K562 (cell line): ENCODE data around the gene STX3. TPM values are rescaled to one million over a fixed set of nuclear protein-coding genes. Genes with fewer than 3 reads are reported as not detected.
A peak's percentile ranks its signal among the peaks of the same experiment; 100 is the strongest.

ENCODE experiments used
- ATAC-seq: fragments of 200-7000 bp; cut with Tn5 transposase; 3 replicates; pipeline ENCODE4 v1.9.1; 2020; ENCODE audit warnings: moderate library complexity
- BruUV-seq: library from RNA; stranded (reverse); fragments of 400-500 nt; replicated peaks from 2 replicates; lab custom pipeline; 2021; lab: Mats Ljungman, UMichigan
- CTCF ChIA-PET: fragments of 300-600 bp; formaldehyde crosslinking; extraction: SDS; loops from one replicate; lab custom pipeline; 2021; ENCODE audit warnings: low intra/inter-chr PET ratio; lab: Yijun Ruan, JAX
- POLR2A ChIA-PET: fragments of 300-600, 350-650 bp; sonication (Branson Sonifier 250); formaldehyde crosslinking; extraction: SDS; loops from one replicate; lab custom pipeline; 2021; ENCODE audit warnings: antibody characterized with exemption, inconsistent platforms; lab: Yijun Ruan, JAX
- DNase-seq, 4 experiments: peaks; one replicate each; pipeline versions ENCODE4 v3.0.0 to v3.0.0-alpha.2; 2011 to 2018; ENCODE audit warnings: low spot score in 3 of 4, mixed read lengths in 3 of 4; ENCODE audit errors: extremely low read depth in 1 of 4
- FAIRE-seq: peaks from 2 replicates; lab custom pipeline; 2011; peaks lifted over from hg19 to GRCh38; lab: Jason Lieb, UNC
- H2AFZ ChIP-seq: 2 replicates; pipeline ENCODE4 v1.6.0; 2011; ENCODE audit warnings: low read depth, low read length, control low read depth, inconsistent platforms
- H3K27ac ChIP-seq: fragments of 200-600 bp; 3 replicates; pipeline ENCODE4 v1.8.0; 2011; ENCODE audit warnings: low read depth, mild to moderate bottlenecking, control low read depth, inconsistent platforms, low read length, moderate library complexity, mixed read lengths; ENCODE audit errors: extremely low read depth
- H3K27me3 ChIP-seq, 2 experiments: fragments of 300-600 bp in 1 of 2; 2 replicates in 1 of 2; 3 replicates in 1 of 2; pipeline versions ENCODE4 v1.6.0 to v1.8.0; 2011; ENCODE audit warnings: inconsistent platforms in 2 of 2, low read length in 2 of 2, mild to moderate bottlenecking in 1 of 2, mixed read lengths in 1 of 2, moderate library complexity in 1 of 2; ENCODE audit not compliant: control insufficient read depth in 2 of 2, insufficient read depth in 2 of 2
- H3K36me3 ChIP-seq: fragments of 300-600 bp; 3 replicates; pipeline ENCODE4 v1.8.0; 2011; ENCODE audit warnings: mild to moderate bottlenecking, low read length, inconsistent platforms; ENCODE audit not compliant: control insufficient read depth, insufficient read depth
- H3K4me1 ChIP-seq, 2 experiments: fragments of 200-600 bp in 1 of 2; replicated peaks in 1 of 2; 2 replicates in 1 of 2; 3 replicates in 1 of 2; pipeline versions ENCODE4 v1.5.1 to v1.8.0; 2011; ENCODE audit warnings: inconsistent platforms in 2 of 2, low read length in 2 of 2, mild to moderate bottlenecking in 1 of 2, mixed read lengths in 1 of 2, moderate library complexity in 1 of 2; ENCODE audit not compliant: control insufficient read depth in 2 of 2, insufficient read depth in 2 of 2
- H3K4me2 ChIP-seq: 2 replicates; pipeline ENCODE4 v1.6.1; 2011; ENCODE audit warnings: low read length, control low read depth, inconsistent platforms, mixed read lengths; ENCODE audit not compliant: insufficient read depth
- H3K4me3 ChIP-seq: fragments of 200-600 bp; sonication (generic), shearing (Covaris generic); 2 replicates; pipeline ENCODE4 v1.5.1; 2016; ENCODE audit warnings: control low read depth, inconsistent platforms
- H3K79me2 ChIP-seq: fragments of 200-600 bp; 3 replicates; pipeline ENCODE4 v1.8.0; 2011; ENCODE audit warnings: low read length, inconsistent platforms; ENCODE audit not compliant: control insufficient read depth, insufficient read depth
- H3K9ac ChIP-seq, 2 experiments: 2 replicates each; pipeline versions ENCODE4 v1.6.0 to v1.6.1; 2011; ENCODE audit warnings: low read depth in 2 of 2, low read length in 2 of 2, control low read depth in 1 of 2, inconsistent platforms in 1 of 2, mild to moderate bottlenecking in 1 of 2, mixed read lengths in 1 of 2; ENCODE audit not compliant: insufficient read depth in 1 of 2
- H3K9me1 ChIP-seq: one replicate; pipeline ENCODE4 v1.6.0; 2011; ENCODE audit warnings: inconsistent platforms, mild to moderate bottlenecking, low read length, moderate library complexity; ENCODE audit not compliant: control insufficient read depth, insufficient read depth
- H3K9me3 ChIP-seq: replicated peaks from 2 replicates; pipeline ENCODE4 v1.5.1; 2011; ENCODE audit warnings: low read depth, low read length, inconsistent platforms; ENCODE audit not compliant: control insufficient read depth, insufficient read depth
- H4K20me1 ChIP-seq: replicated peaks from 2 replicates; pipeline ENCODE4 v1.6.1; 2011; ENCODE audit warnings: low read length, inconsistent platforms, mixed read lengths; ENCODE audit not compliant: control insufficient read depth, insufficient read depth
- CBFB ChIP-seq: sonication (generic); formaldehyde crosslinking; IDR thresholded peaks from 2 replicates; pipeline ENCODE4 v1.4.0; 2020; ENCODE audit warnings: mild to moderate bottlenecking, missing genetic modification reagents
- CHCHD3 ChIP-seq: fragments of 250-450 bp; sonication (Bioruptor Pico); IDR thresholded peaks from 2 replicates; pipeline ENCODE4 v2.1.2; 2022; ENCODE audit warnings: mild to moderate bottlenecking
- DACH1 ChIP-seq: fragments of 450-650 bp; IDR thresholded peaks from 2 replicates; pipeline ENCODE4 v1.6.1; 2018; ENCODE audit not compliant: partially characterized antibody
- MBD1 ChIP-seq: fragments of 250-450 bp; sonication (Bioruptor Pico); IDR thresholded peaks from 2 replicates; pipeline ENCODE4 v1.8.0; 2022; ENCODE audit warnings: inconsistent platforms
- PTBP1 ChIP-seq: fragments of 200-400 bp; formaldehyde crosslinking; IDR thresholded peaks from 2 replicates; pipeline ENCODE4 v1.6.1; 2017; ENCODE audit warnings: low read depth, low read length
- SMARCE1 ChIP-seq: fragments of 450-650 bp; IDR thresholded peaks from 2 replicates; pipeline ENCODE4 v1.7.1; 2016; ENCODE audit warnings: mild to moderate bottlenecking
- SPI1 ChIP-seq: IDR thresholded peaks from 2 replicates; pipeline ENCODE4 v1.6.1; 2011; ENCODE audit warnings: low read depth, low read length, control low read depth, borderline replicate concordance
- ZNF274 ChIP-seq: IDR thresholded peaks from 2 replicates; pipeline ENCODE4 v1.6.1; 2011; ENCODE audit warnings: low read depth, mild to moderate bottlenecking, low read length, moderate library complexity, borderline replicate concordance
- WGBS: fragments of 100-300 bp; shearing (Covaris generic); methylation state at CpG from one replicate; pipeline ENCODE4 v1.1.6; 2016; ENCODE audit warnings: low coverage, mixed read lengths; ENCODE audit not compliant: insufficient coverage; ENCODE audit errors: missing lambda C conversion rate; 5-methylcytosine and 5-hydroxymethylcytosine counted together
- in situ Hi-C: fragments of 300-500 bp; cut with MboI; formaldehyde crosslinking; loops from 4 replicates; pipeline ENCODE4 v1.15.0; 2018; ENCODE audit warnings: inconsistent platforms, mixed read lengths
- intact Hi-C: fragments of 100-400 bp; cut with micrococcal nuclease; formaldehyde crosslinking; loops from 2 replicates; pipeline ENCODE4 v1.14.2; 2022
- polyA plus RNA-seq, 8 experiments: library from polyadenylated mRNA; depleted of rRNA in 4 of 8; stranded (reverse) in 5 of 8; unstranded in 3 of 8; fragments of >200 nt; fragmentation: Nextera tagmentation in 2 of 8; fragmentation: Illumina TruSeq in 1 of 8; extraction: Ambion mirVana in 2 of 8; extraction: Trizol in 1 of 8; gene quantifications; 2 replicates each; pipeline versions ENCODE4 v1.2.1 to v1.2.3, GENCODE V29; 2011 to 2014; ENCODE audit warnings: inconsistent platforms in 1 of 8, missing spikeins in 1 of 8
- total RNA-seq, 7 experiments: library from RNA; depleted of rRNA in 6 of 7; stranded (reverse); fragments of >200 nt in 6 of 7; fragmentation: Illumina TruSeq in 2 of 7; extraction: Trizol in 2 of 7; gene quantifications; 2 replicates each; pipeline versions ENCODE4 v1.2.1 to v1.2.3, GENCODE V29; 2011 to 2021; ENCODE audit warnings: low replicate concordance in 1 of 7

STX3 gene
- total and polyA plus RNA-seq, 9 of the 15 experiments (the other 6 are each of a cell fraction or from before 2014, with no cell fraction given), result 12.0 to 91.6 (median 48.7) TPM

DNA sequence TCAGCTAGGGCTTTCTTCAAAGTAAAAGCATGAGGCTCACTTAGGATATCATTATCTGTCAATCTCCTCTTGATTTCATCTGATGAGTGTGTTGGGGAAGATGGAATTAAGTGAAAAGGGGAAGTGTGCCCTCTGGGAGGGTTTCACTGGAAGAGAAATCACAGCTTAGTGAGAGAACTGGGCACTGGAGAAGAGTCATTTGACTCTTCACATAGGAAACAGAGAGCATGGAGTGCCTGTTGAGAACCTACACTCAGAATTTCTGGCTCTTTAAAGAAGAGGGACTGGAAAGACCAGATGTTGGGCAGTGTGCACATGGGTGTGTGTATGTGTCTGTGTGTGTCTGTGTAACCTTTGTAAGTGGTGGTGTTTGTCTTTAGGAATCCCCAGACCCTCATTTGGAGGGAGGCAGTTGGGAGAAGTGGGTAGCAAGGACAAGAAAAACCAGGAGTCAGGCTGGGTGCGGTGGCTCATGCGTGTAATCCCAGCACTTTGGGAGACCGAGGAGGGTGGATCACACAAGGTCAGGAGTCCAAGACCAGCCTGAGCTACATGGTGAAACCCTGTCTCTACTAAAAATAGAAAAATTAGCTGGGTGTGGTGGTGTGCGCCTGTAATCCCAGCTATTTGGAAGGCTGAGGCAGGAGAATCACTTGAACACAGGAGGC, 10.0 kb downstream of the STX3 start:
- POLR2A ChIA-PET, result interaction anchor here (0.8 to 3.4 kb wide), 2 partner anchors 10 kb away, joined by 3 to 32 read pairs; partner anchors contain the start of gene STX3
- TF ChIP-seq PTBP1 (no peak), MBD1 (CRISPR knock-in tag) (no peak), SPI1 (peak; percentile 58; the same call in 1 of the 2 replicates), CHCHD3 (no peak), ZNF274 (no peak), CBFB (CRISPR knock-in tag) (no peak), DACH1 (no peak), SMARCE1 (no peak)
- TF ChIP-seq, all 486 proteins: peak for 1
- WGBS, result 44% methylated on average over 4 of the region's 4 CpGs
- Histone ChIP-seq H3K9me1 (peaks cover 2% of the 10 kb centered on the region), H3K4me1 (peaks cover 20 to 35% of the 10 kb centered on the region in 2 experiments), H3K9me3 (no peaks in the 10 kb centered on the region), H3K9ac (no peak overlapping the region), H3K27ac (no peak overlapping the region), H2AFZ (no peak overlapping the region), H3K79me2 (peaks cover 70% of the 10 kb centered on the region), H3K4me3 (no peak overlapping the region), H3K27me3 (no peaks in the 10 kb centered on the region), H3K36me3 (peaks cover 37% of the 10 kb centered on the region; the same call in 2 of the 3 replicates), H3K4me2 (no peak overlapping the region), H4K20me1 (peaks cover 23% of the 10 kb centered on the region)
- CTCF ChIA-PET, result no interaction called here
- DNase-seq (no peak), ATAC-seq (no peak), FAIRE-seq (no peak)
- in situ Hi-C loops, result no loop called here
- intact Hi-C loops, result no loop called here
- no TSS peak for BruUV-seq
